Fibroblast of the conjunctiva (primary cell): Measurements from ENCODE around the gene KHK.
"Not testable (repeated sequence)": the region's sequence is repeated elsewhere in the genome, so short reads cannot be mapped to it uniquely, and the experiment has no call there.

Experiments used
- DNase-seq: peaks from one replicate; pipeline ENCODE4 v3.0.0-alpha.2; 2010; ENCODE audit warnings: low read depth

KHK gene

GRCh38 chr2:27097341-27097740 lies 10.8 kb downstream of the KHK start:
- no peak for DNase-seq

GRCh38 chr2:27099334-27099955 lies 12.9 kb downstream of the KHK start:
- DNase-seq: no peak

GRCh38 chr2:27100036-27100435 lies 13.5 kb downstream of the KHK start:
- no peak for DNase-seq

GRCh38 chr2:27102329-27102728 lies 15.8 kb downstream of the KHK start:
- DNase-seq: no peak

- no peak for DNase-seq
These were observed 19.4 kb downstream of the KHK start for GRCh38 chr2:27105981-27106380.

GRCh38 chr2:27108221-27108620 lies 21.6 kb downstream of the KHK start:
- no peak for DNase-seq

- no peak for DNase-seq
These were observed 22.5 kb downstream of the KHK start for GRCh38 chr2:27109083-27109482.

GRCh38 chr2:27110603-27111352 lies 24.2 kb downstream of the KHK start:
- not testable (repeated sequence) for DNase-seq

- not testable (repeated sequence) for DNase-seq
These were observed 25.0 kb downstream of the KHK start for GRCh38 chr2:27111392-27112078.

- no peak for DNase-seq
These were observed 28.9 kb downstream of the KHK start for GRCh38 chr2:27115519-27115918.

- DNase-seq: no peak
These were observed 31.5 kb downstream of the KHK start for GRCh38 chr2:27117995-27118524.

- no peak for DNase-seq
These were observed 32.2 kb downstream of the KHK start, which contains the start of gene CGREF1 for GRCh38 chr2:27118525-27119329. Gene CGREF1, minus strand, starts transcription at chr2:27119128. Its CDS starts 14,762 bp downstream, at chr2:27104366.

- not testable (repeated sequence) for DNase-seq
These were observed 32.7 kb downstream of the KHK start for GRCh38 chr2:27119330-27119670.

- DNase-seq: no peak
These were observed 35.3 kb downstream of the KHK start for GRCh38 chr2:27121906-27122305.

- no peak for DNase-seq
These were observed 36.2 kb downstream of the KHK start for GRCh38 chr2:27122791-27123190.

- DNase-seq: no peak
These were observed 37.0 kb downstream of the KHK start, which contains the start of gene ABHD1 for GRCh38 chr2:27123302-27124150. Gene ABHD1, plus strand, starts transcription at chr2:27123815. Its CDS starts 134 bp downstream, at chr2:27123949.

GRCh38 chr2:27125104-27125503 lies 38.5 kb downstream of the KHK start:
- no peak for DNase-seq

GRCh38 chr2:27126252-27126710 lies 39.7 kb downstream of the KHK start:
- DNase-seq: no peak

- DNase-seq: no peak
These were observed 41.5 kb downstream of the KHK start for GRCh38 chr2:27127883-27128667.
